HEK293 (cell line): ENCODE data around the gene ITFG2.

Experiments
- CTCF ChIA-PET: fragments of 350-600 bp; formaldehyde crosslinking; extraction: SDS; loops from one replicate; lab custom pipeline; 2021; ENCODE audit warnings: antibody characterized with exemption; lab: Yijun Ruan, JAX
- POLR2A ChIA-PET: fragments of 300-600 bp; formaldehyde crosslinking; extraction: SDS; loops from one replicate; lab custom pipeline; 2020; ENCODE audit warnings: antibody characterized with exemption, inconsistent platforms; lab: Yijun Ruan, JAX
- H3K27ac ChIP-seq: fragments of 200-500 bp; sonication (Bioruptor generic); 2 replicates; pipeline ENCODE4 v1.5.1; 2014; ENCODE audit warnings: low read depth, low read length, control low read depth, inconsistent platforms; ENCODE audit errors: extremely low read depth
- H3K36me3 ChIP-seq, 2 experiments: fragments of 200-500 bp in 1 of 2; sonication (Bioruptor generic) in 1 of 2; 1 replicate in 1 of 2; 2 replicates in 1 of 2; pipeline ENCODE4 v1.5.1; 2014 to 2017; ENCODE audit warnings: inconsistent platforms in 2 of 2, low read length in 2 of 2; ENCODE audit not compliant: control insufficient read depth in 2 of 2, insufficient read depth in 1 of 2
- H3K4me1 ChIP-seq: fragments of 200-500 bp; sonication (Bioruptor generic); 2 replicates; pipeline ENCODE4 v1.5.1; 2014; ENCODE audit warnings: mild to moderate bottlenecking, low read length, inconsistent platforms; ENCODE audit not compliant: control insufficient read depth, insufficient read depth
- H3K4me3 ChIP-seq: 2 replicates; pipeline ENCODE4 v1.5.1; 2011; ENCODE audit warnings: low read depth, mild to moderate bottlenecking, control low read depth, low read length, moderate library complexity
- H3K9me3 ChIP-seq: fragments of 200-500 bp; sonication (Bioruptor generic); 2 replicates; pipeline ENCODE4 v1.5.1; 2014; ENCODE audit warnings: low read depth, low read length, inconsistent platforms; ENCODE audit not compliant: control insufficient read depth, insufficient read depth
- GLIS1 ChIP-seq: fragments of 450-650 bp; formaldehyde crosslinking; IDR thresholded peaks from 2 replicates; pipeline ENCODE4 v1.5.1; 2016; ENCODE audit warnings: missing biosample characterization, missing genetic modification characterization
- RBAK ChIP-seq: fragments of 450-650 bp; formaldehyde crosslinking; IDR thresholded peaks from 2 replicates; pipeline ENCODE4 v1.5.1; 2016; ENCODE audit warnings: missing biosample characterization, missing genetic modification characterization
- ZBTB21 ChIP-seq: fragments of 450-650 bp; formaldehyde crosslinking; IDR thresholded peaks from 2 replicates; pipeline ENCODE4 v1.5.1; 2017; ENCODE audit warnings: missing biosample characterization, missing genetic modification characterization
- ZNF112 ChIP-seq: fragments of 450-650 bp; formaldehyde crosslinking; IDR thresholded peaks from 2 replicates; pipeline ENCODE4 v1.5.0; 2017; ENCODE audit warnings: missing biosample characterization, missing genetic modification characterization
- ZNF155 ChIP-seq: fragments of 450-650 bp; formaldehyde crosslinking; IDR thresholded peaks from 2 replicates; pipeline ENCODE4 v1.5.1; 2016; ENCODE audit warnings: missing biosample characterization, missing genetic modification characterization
- ZNF341 ChIP-seq: fragments of 450-650 bp; formaldehyde crosslinking; IDR thresholded peaks from 2 replicates; pipeline ENCODE4; 2016; ENCODE audit warnings: low read depth, missing biosample characterization, missing genetic modification characterization
- ZNF621 ChIP-seq: fragments of 450-650 bp; formaldehyde crosslinking; IDR thresholded peaks from 2 replicates; pipeline ENCODE4 v1.5.1; 2017; ENCODE audit warnings: missing biosample characterization, missing genetic modification characterization
- ZNF837 ChIP-seq: fragments of 450-650 bp; formaldehyde crosslinking; IDR thresholded peaks from 2 replicates; pipeline ENCODE4 v1.5.1; 2016; ENCODE audit warnings: missing biosample characterization, missing genetic modification characterization
- TF ChIP-seq, protein P1 (sequence below): fragments of 450-650 bp; formaldehyde crosslinking; IDR thresholded peaks from 2 replicates; pipeline ENCODE4 v1.5.1; 2016; ENCODE audit warnings: missing biosample characterization, missing genetic modification characterization
- TF ChIP-seq, protein P2 (sequence below): fragments of 450-650 bp; formaldehyde crosslinking; IDR thresholded peaks from 2 replicates; pipeline ENCODE4; 2016; ENCODE audit warnings: missing biosample characterization, missing genetic modification characterization
- TF ChIP-seq, protein P3 (sequence below): fragments of 450-650 bp; formaldehyde crosslinking; IDR thresholded peaks from 2 replicates; pipeline ENCODE4 v1.5.1; 2016; ENCODE audit warnings: missing biosample characterization, missing genetic modification characterization
- TF ChIP-seq, protein P4 (sequence below): fragments of 450-650 bp; formaldehyde crosslinking; IDR thresholded peaks from 2 replicates; pipeline ENCODE4 v1.5.1; 2016; ENCODE audit warnings: missing biosample characterization, missing genetic modification characterization
- TF ChIP-seq, protein P5 (sequence below): fragments of 450-650 bp; formaldehyde crosslinking; IDR thresholded peaks from 2 replicates; pipeline ENCODE4 v1.5.1; 2016; ENCODE audit warnings: missing biosample characterization, missing genetic modification characterization, borderline replicate concordance

ITFG2 gene

DNA sequence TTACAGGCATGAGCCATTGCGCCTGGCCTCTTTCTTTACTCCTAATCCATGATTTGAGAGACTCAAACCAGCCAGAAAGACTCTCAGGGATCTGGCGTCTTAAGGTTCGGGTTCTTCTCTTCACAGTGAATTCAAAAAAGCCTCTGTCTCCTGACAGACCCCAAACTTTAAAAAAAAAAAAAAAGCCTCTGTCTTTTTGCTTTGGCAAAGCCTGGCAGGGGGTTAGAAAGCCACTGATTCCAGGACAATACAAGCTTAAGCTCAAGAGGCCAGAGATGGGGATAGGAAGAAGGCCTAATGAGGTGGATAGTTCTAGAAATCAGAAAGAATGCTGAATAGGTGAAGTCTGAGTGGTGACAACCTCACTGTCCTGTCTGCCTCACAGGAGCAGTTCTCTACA lies 13.6 kb downstream of the ITFG2 start (continued):
- TF ChIP-seq, protein P1, sequence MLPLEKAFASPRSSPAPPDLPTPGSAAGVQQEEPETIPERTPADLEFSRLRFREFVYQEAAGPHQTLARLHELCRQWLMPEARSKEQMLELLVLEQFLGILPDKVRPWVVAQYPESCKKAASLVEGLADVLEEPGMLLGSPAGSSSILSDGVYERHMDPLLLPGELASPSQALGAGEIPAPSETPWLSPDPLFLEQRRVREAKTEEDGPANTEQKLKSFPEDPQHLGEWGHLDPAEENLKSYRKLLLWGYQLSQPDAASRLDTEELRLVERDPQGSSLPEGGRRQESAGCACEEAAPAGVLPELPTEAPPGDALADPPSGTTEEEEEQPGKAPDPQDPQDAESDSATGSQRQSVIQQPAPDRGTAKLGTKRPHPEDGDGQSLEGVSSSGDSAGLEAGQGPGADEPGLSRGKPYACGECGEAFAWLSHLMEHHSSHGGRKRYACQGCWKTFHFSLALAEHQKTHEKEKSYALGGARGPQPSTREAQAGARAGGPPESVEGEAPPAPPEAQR: no peak
- no peak for TF ChIP-seq ZBTB21 (tag by site-specific recombination)

DNA sequence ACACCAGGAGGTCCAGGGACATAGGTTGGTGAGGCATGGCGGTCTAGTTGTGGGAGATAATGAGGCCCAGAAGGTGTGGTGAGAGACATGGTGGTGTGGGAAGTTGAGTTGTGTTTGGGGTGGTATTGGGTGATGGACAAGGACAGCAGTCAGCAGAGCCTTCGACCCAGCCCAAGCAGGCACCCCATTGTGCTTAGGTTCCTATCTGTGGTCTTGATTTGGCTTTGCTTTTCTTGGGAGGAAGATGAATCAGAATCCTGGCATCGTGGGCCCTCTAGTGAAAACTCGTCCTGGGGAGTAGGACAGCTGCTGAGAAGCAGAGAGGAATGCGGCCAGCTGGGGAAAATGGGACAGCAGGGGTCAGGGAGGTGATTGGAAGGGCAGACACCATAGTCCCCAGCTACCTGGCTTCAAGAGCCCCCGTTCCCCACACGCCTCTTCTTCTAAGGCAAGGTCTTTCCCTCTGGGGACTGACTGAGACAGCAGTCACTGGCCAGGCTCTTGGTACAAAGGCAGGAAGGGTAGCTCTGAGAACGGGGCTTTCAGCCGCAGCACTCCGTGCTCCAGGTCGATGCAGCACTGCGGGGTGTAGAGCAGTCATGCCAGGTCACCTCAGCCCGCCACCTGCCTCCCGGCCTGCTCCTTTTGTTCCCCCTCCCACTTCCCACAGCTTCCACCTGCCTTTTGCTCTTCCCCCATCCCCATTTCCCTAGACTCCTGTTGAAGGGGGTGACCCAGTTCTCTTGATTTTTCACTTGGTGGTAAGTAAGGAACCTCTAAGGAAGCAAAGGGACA lies 14.4 kb downstream of the ITFG2 start:
- POLR2A ChIA-PET: no interaction called here
- no peaks in the 10 kb centered on the region for H3K9me3 ChIP-seq
- CTCF ChIA-PET: no interaction called here
- H3K27ac ChIP-seq: no peak overlapping the region
- TF ChIP-seq, protein P2, sequence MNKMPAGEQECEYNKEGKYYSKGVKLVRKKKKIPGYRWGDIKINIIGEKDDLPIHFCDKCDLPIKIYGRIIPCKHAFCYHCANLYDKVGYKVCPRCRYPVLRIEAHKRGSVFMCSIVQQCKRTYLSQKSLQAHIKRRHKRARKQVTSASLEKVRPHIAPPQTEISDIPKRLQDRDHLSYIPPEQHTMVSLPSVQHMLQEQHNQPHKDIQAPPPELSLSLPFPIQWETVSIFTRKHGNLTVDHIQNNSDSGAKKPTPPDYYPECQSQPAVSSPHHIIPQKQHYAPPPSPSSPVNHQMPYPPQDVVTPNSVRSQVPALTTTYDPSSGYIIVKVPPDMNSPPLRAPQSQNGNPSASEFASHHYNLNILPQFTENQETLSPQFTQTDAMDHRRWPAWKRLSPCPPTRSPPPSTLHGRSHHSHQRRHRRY (tag by site-specific recombination): no peak
- TF ChIP-seq ZNF341 (tag by site-specific recombination): 0 out of 2 replicates have a peak, but pooled peaks have one; percentile 31
- peaks cover 35 to 80% of the 10 kb centered on the region in 2 experiments for H3K36me3 ChIP-seq
- no peaks in the 10 kb centered on the region for H3K4me1 ChIP-seq
- no peak overlapping the region for H3K4me3 ChIP-seq

DNA sequence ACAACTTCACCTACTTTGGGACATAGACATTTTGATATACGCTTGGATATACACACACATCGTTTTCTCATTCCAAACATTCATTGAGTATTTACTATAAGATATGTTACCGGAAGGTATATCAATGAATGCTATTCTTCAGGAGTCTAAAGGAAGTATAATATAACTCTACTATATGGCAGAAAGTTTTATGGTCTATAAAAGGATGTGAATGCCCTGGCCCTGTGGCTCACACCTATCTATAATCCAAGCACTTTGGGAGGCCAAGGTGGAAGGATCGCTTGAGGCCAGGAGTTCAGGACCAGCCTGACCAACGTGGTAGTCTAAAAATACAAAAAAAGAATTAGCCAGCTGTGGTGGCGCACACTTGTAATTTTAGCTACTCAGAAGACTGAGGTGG lies 16.8 kb downstream of the ITFG2 start:
- TF ChIP-seq, protein P3, sequence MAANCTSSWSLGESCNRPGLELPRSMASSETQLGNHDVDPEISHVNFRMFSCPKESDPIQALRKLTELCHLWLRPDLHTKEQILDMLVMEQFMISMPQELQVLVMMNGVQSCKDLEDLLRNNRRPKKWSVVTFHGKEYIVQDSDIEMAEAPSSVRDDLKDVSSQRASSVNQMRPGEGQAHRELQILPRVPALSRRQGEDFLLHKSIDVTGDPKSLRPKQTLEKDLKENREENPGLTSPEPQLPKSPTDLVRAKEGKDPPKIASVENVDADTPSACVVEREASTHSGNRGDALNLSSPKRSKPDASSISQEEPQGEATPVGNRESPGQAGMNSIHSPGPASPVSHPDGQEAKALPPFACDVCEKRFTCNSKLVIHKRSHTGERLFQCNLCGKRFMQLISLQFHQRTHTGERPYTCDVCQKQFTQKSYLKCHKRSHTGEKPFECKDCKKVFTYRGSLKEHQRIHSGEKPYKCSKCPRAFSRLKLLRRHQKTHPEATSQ (tag by site-specific recombination): no peak
- TF ChIP-seq, protein P4, sequence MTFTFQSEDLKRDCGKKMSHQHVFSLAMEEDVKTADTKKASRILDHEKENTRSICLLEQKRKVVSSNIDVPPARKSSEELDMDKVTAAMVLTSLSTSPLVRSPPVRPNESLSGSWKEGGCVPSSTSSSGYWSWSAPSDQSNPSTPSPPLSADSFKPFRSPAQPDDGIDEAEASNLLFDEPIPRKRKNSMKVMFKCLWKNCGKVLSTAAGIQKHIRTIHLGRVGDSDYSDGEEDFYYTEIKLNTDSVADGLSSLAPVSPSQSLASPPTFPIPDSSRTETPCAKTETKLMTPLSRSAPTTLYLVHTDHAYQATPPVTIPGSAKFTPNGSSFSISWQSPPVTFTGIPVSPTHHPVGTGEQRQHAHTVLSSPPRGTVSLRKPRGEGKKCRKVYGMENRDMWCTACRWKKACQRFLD (tag by site-specific recombination): no peak
- TF ChIP-seq ZNF621 (tag by site-specific recombination) (no peak), ZNF112 (no peak), RBAK (tag by site-specific recombination) (no peak)
- CTCF ChIA-PET: no interaction called here
- Histone ChIP-seq H3K27ac (no peak overlapping the region), H3K4me3 (no peak overlapping the region), H3K9me3 (no peaks in the 10 kb centered on the region), H3K36me3 (peaks cover 32 to 63% of the 10 kb centered on the region in 2 experiments), H3K4me1 (no peaks in the 10 kb centered on the region)
- POLR2A ChIA-PET: no interaction called here

DNA sequence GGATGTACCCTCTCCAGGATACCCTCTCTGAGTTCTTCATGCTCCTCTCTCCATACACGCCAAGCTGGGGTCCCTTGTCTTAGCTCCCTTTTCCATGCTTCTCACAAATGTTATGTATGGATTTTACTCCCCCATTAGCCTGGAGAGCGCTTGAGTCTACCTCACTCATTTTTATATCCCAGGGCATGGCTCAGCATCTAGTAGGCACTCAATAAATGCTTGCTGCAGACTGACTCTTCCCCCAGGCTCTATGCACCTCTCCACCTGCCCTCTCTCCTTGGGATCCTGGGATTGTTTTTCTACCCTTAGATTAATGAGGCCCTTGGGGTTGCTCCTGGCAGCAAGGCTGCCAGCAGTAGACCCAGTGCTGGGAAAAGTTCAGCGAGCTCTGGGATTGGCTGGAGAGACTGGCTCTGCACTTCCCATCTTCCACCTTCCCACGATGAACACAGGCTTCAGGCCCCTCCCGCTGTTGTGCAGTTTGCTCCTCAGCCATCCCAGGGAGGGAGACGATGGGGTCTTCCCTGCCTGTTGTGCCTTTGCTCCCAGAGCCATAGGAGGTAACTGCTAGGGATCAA lies 20.2 kb downstream of the ITFG2 start:
- ChIA-PET POLR2A (no interaction called here), CTCF (interaction anchor here (0.8 to 2.2 kb wide), 3 partner anchors 13 to 49 kb away, joined by 3 to 8 read pairs (median 4); no protein-coding TSS in a partner anchor)
- H3K4me3 ChIP-seq: no peak overlapping the region
- no peak overlapping the region for H3K27ac ChIP-seq
- peaks cover 12 to 35% of the 10 kb centered on the region in 2 experiments; a peak in 2 of 3 replicates for H3K36me3 ChIP-seq
- H3K9me3 ChIP-seq: no peaks in the 10 kb centered on the region
- no peaks in the 10 kb centered on the region for H3K4me1 ChIP-seq
- no peak for TF ChIP-seq GLIS1 (tag by site-specific recombination)
- TF ChIP-seq, protein P5, sequence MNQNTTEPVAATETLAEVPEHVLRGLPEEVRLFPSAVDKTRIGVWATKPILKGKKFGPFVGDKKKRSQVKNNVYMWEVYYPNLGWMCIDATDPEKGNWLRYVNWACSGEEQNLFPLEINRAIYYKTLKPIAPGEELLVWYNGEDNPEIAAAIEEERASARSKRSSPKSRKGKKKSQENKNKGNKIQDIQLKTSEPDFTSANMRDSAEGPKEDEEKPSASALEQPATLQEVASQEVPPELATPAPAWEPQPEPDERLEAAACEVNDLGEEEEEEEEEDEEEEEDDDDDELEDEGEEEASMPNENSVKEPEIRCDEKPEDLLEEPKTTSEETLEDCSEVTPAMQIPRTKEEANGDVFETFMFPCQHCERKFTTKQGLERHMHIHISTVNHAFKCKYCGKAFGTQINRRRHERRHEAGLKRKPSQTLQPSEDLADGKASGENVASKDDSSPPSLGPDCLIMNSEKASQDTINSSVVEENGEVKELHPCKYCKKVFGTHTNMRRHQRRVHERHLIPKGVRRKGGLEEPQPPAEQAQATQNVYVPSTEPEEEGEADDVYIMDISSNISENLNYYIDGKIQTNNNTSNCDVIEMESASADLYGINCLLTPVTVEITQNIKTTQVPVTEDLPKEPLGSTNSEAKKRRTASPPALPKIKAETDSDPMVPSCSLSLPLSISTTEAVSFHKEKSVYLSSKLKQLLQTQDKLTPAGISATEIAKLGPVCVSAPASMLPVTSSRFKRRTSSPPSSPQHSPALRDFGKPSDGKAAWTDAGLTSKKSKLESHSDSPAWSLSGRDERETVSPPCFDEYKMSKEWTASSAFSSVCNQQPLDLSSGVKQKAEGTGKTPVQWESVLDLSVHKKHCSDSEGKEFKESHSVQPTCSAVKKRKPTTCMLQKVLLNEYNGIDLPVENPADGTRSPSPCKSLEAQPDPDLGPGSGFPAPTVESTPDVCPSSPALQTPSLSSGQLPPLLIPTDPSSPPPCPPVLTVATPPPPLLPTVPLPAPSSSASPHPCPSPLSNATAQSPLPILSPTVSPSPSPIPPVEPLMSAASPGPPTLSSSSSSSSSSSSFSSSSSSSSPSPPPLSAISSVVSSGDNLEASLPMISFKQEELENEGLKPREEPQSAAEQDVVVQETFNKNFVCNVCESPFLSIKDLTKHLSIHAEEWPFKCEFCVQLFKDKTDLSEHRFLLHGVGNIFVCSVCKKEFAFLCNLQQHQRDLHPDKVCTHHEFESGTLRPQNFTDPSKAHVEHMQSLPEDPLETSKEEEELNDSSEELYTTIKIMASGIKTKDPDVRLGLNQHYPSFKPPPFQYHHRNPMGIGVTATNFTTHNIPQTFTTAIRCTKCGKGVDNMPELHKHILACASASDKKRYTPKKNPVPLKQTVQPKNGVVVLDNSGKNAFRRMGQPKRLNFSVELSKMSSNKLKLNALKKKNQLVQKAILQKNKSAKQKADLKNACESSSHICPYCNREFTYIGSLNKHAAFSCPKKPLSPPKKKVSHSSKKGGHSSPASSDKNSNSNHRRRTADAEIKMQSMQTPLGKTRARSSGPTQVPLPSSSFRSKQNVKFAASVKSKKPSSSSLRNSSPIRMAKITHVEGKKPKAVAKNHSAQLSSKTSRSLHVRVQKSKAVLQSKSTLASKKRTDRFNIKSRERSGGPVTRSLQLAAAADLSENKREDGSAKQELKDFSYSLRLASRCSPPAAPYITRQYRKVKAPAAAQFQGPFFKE: no peak
- TF ChIP-seq ZNF837 (tag by site-specific recombination): no peak
- no peak for TF ChIP-seq ZNF155 (tag by site-specific recombination)
